Activated CD8-positive, alpha-beta memory T cell treated with anti-CD3 and anti-CD28 coated beads, Interleukin-2, amount 50 U/mL, for 1 hour (primary cell): ENCODE data around the gene PLA2G4A.
"Not testable (repeated sequence)": the region's sequence is repeated elsewhere in the genome, so short reads cannot be mapped to it uniquely, and the experiment has no call there.

Experiments
- DNase-seq: peaks from one replicate; pipeline ENCODE4 v3.0.0-alpha.2; 2020; ENCODE audit errors: extremely low read depth

Gene PLA2G4A

GRCh38 chr1:186922814-186923213, 94.1 kb downstream of the PLA2G4A start:
- DNase-seq = not testable (repeated sequence)

DNA sequence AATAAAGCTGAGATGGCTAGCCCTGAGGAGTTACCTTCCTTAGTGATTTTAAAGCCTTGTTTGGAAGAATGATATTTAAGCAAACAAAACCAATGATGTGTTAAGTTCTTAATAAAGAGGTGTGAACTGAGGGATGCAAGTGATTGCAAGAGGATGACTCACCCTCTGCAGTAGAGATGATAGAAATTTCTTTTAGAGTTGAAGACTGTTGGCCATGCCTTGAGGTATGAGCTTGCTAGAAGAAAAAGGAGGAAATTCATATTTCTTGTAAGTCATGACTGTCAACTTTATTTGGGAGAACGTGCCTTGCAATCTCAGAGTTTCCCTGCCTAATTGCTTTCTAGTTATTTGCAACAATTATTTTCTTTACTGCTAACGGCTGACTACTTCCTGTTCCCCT, 94.7 kb downstream of the PLA2G4A start:
- no peak for DNase-seq

DNA sequence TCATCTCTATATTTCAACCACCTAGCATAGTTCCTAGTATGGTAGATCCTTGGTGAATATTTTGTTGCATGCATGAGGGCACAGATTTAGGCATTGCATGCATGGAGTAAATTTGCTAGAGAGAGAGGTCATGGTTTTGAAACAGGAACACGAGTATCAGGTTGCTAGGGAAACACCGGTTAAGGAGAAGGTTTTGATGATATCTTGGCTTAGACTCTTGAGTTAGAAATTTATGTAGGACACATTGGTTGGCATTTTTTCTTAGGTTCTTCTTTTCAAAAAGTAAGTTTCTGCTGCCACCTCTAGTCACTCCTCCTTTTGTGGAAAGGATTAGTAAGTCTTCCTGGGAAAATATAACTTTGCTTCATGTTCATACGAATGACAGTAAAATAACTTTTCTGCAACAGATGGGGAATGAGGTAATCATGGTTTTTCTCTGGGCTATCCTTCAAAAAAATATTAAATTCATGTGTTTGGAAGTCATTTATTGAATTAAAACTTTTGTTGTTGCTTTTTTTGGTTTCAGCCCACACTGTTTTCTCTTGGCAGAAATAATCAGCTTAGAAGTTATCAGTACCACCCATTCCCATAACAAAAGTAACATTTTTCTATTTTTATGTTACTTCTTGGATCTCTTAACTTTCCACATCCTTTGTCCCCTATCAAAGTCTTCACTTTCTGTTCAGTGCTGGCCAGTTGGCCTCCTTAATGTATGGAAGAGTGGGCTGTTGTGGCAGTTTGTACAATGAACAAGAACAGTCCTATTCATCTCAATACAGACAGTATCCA, 97.3 kb downstream of the PLA2G4A start:
- no peak for DNase-seq

DNA sequence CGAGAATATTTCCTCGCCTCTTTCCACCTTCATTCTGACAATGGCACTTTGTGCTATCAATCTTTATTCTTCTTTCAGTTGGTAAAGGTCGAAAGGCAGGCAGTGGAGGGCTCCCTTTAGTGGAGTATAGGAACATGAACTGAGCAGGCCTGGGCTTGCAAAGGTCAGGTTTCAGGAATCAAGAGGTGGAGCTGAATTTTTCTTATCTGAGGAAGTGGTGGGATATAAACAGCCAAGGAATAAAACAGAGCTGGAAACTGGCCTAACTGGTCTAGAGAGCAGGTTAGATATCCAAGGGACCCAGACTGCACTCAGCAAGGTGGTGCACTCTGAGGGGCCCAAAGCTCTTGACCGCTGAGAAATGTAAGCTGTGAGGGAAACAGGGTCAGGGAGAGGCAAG, 99.1 kb downstream of the PLA2G4A start:
- DNase-seq = no peak

- DNase-seq = no peak
These were observed 101.5 kb downstream of the PLA2G4A start for GRCh38 chr1:186930238-186930637.

- no peak for DNase-seq
These were observed 108.4 kb downstream of the PLA2G4A start for GRCh38 chr1:186937016-186937670.

GRCh38 chr1:186943891-186944686, 115.3 kb downstream of the PLA2G4A start:
- DNase-seq = no peak

DNA sequence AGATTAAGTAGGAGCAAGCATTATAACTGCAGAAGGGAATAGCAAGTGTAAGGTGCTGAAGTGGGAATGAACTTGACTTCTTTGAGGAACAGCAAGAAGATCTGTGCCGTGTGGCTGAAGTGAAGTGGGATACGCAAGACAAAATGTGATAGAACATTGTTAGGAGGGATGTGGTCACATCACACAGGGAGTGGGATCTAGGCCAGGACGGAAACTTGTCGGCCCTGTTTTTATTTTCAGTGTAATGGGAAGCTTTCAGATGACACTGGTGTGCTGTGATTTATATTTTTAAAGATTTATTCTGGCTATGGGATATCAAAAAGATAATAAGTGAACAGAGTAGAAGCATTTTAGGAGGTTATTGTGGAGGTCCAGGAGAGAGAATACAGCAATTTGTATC, 116.4 kb downstream of the PLA2G4A start:
- no peak for DNase-seq

DNA sequence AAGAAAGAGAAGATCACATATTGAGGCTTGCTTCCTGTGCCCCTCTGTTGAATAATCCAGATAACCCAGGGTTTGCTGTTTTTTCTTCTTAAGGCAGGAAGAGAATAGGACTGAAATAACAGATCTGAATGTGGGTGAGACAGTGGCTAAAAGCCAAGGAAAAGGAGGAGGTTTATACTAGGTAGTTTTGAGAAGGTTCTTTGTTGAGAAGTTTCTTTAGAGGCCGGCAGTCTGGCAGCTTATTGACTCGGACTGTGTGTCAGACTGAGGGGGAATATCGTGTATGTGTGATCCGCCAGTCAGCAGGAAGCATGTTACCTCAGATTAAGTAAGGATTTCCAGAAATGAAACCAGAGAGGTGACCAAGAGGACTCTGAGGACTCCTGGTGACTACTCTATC, 119.8 kb downstream of the PLA2G4A start:
- no peak for DNase-seq

GRCh38 chr1:186949173-186949572, 120.4 kb downstream of the PLA2G4A start:
- DNase-seq = no peak

DNA sequence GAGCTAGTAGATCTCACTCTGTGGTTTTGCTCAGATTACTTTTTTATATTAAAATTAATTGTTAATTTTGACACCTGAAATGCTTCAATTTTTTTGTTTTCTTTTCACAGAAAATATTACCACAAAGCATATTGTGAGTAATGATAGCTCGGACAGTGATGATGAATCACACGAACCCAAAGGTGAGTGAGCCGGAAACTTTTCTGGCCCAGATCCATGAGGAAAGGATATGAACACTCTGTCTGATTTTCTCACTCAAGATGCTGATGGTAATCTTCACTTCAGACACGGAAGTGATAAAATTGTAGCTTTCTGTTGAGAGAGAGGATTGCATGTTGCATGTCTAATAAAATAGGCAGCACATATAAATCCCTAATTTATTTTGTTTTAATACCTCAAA, 121.8 kb downstream of the PLA2G4A start:
- DNase-seq = no peak

DNA sequence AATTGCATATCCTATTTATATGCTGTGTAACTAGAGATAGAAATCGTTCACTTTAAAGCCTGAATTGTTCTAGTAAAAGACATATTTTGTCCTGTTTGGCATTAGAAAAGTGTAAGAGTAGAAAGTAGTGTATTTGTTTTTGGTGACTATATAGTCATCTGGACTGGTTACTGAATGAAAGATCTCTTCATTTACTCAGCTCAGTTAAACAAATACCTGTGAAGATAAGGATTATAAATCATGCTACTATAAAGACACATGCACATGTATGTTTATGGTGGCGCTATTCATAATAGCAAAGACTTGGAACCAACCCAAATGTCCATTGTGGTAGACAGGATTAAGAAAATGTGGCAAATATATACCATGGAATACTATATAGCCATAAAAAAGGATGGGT, 125.1 kb downstream of the PLA2G4A start:
- no peak for DNase-seq

- DNase-seq = no peak
These were observed 128.6 kb downstream of the PLA2G4A start for GRCh38 chr1:186957314-186957713.

- no peak for DNase-seq
These were observed 129.8 kb downstream of the PLA2G4A start for GRCh38 chr1:186958520-186958919.

DNA sequence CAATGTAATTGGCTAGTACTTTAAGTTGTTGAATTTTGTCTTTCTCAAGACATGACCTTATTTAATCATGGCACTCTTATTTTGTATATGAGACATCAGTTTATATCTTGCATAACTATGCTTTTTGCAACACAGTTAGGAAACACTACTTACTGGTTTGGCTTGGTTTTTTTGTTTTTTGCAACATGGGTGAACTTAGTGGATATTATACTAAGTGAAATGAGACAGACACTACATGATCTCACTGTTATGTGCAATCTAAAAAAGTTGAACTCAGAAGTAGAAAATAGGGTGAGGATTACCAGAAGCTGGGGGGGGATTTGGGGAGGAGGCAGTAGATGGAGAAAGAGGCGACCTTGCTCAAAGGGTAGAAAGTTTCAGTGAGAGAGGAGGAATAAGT, 132.1 kb downstream of the PLA2G4A start:
- no peak for DNase-seq

- DNase-seq = no peak
These were observed 137.1 kb downstream of the PLA2G4A start for GRCh38 chr1:186965847-186966246.

DNA sequence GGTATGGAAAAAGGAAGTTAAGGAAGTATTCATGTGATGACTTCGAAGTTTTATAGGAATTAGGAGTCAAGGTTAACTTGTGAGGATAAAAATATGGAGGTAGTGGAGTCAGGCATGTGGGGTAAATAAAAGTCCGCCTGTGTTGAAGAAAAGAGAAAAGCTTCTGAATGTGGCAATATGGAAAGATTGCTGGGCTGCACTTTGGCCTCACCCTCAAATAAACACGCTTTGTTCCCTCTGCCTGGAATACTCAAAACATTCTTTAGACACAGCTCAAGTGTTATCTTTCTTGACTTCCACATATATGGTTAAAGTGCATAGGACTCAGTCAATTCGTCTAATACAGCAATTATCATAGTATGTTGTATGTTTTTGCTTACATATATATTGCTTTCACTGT, 137.7 kb downstream of the PLA2G4A start:
- no peak for DNase-seq

- no peak for DNase-seq
These were observed 139.1 kb downstream of the PLA2G4A start for GRCh38 chr1:186967656-186968394.

DNA sequence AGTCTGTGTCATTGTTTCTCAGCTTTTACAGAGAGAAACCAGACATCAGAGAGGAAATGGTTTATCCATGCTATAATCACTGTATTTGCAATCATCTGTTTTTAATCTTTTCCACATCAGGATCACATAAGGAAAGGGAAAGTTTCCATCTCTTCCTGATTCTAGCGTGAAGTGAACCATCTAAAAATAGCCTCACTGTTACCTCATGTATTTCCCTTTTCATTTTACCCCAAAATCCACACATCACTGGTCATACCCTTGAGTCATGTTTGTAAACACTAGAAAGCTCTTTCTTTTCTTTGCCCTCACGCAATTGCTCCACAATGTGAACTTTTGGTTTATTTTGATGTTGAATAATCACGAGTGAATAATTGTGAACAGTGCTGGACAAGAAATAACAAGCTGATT, 146.0 kb downstream of the PLA2G4A start:
- no peak for DNase-seq

DNA sequence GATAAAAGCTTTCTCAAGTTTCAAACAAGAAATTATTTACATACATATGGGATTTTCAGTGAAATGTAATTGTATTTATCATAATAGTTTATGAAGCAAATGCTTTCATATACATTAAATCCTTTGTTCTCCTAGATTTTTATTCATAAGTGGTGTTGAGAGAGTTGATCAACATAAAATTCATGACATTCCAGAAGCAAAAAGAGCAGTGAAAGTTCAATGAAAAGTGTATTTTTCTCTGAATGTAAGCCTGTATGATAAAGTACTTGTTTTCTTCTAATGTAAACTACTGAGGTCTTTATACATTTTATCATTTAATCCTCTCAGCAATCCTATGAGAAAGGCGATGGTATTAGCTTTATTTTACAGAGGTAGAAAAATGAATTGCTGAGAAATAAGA, 146.5 kb downstream of the PLA2G4A start:
- no peak for DNase-seq

DNA sequence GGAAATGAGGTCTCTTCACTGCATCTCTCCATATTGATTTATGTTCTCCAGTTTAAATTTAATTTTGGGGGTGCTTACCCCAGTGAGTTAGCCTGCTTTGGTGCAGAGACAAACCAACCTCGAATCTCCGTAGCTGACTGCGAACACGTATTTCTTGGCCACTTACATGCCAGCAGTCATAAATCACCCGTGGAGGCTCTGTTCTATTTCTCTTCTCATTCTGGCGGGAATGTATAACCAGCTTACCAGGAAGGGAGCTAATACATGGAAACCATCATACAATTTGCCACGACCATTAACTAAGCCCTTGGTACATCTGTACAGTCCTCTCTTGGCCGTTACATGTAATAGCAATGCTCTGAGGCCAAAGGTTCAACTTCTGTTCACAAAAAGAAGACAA, 148.0 kb downstream of the PLA2G4A start:
- DNase-seq = no peak
